Stimulated activated CD8-positive, alpha-beta memory T cell treated with anti-CD3 and anti-CD28 coated beads, Interleukin-15, amount 100 ng/mL, for 4 hours (primary cell): Measurements from ENCODE around the gene HIVEP2.
"Not testable (repeated sequence)": the region's sequence is repeated elsewhere in the genome, so short reads cannot be mapped to it uniquely, and the experiment has no call there.

Experiments
- DNase-seq, 2 donors: peaks; one replicate each; pipeline ENCODE4 v3.0.0-alpha.2; 2020; ENCODE audit warnings: low read depth in 2 of 2

The HIVEP2 gene, protein sequence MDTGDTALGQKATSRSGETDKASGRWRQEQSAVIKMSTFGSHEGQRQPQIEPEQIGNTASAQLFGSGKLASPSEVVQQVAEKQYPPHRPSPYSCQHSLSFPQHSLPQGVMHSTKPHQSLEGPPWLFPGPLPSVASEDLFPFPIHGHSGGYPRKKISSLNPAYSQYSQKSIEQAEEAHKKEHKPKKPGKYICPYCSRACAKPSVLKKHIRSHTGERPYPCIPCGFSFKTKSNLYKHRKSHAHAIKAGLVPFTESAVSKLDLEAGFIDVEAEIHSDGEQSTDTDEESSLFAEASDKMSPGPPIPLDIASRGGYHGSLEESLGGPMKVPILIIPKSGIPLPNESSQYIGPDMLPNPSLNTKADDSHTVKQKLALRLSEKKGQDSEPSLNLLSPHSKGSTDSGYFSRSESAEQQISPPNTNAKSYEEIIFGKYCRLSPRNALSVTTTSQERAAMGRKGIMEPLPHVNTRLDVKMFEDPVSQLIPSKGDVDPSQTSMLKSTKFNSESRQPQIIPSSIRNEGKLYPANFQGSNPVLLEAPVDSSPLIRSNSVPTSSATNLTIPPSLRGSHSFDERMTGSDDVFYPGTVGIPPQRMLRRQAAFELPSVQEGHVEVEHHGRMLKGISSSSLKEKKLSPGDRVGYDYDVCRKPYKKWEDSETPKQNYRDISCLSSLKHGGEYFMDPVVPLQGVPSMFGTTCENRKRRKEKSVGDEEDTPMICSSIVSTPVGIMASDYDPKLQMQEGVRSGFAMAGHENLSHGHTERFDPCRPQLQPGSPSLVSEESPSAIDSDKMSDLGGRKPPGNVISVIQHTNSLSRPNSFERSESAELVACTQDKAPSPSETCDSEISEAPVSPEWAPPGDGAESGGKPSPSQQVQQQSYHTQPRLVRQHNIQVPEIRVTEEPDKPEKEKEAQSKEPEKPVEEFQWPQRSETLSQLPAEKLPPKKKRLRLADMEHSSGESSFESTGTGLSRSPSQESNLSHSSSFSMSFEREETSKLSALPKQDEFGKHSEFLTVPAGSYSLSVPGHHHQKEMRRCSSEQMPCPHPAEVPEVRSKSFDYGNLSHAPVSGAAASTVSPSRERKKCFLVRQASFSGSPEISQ (N-terminal part only)

DNA sequence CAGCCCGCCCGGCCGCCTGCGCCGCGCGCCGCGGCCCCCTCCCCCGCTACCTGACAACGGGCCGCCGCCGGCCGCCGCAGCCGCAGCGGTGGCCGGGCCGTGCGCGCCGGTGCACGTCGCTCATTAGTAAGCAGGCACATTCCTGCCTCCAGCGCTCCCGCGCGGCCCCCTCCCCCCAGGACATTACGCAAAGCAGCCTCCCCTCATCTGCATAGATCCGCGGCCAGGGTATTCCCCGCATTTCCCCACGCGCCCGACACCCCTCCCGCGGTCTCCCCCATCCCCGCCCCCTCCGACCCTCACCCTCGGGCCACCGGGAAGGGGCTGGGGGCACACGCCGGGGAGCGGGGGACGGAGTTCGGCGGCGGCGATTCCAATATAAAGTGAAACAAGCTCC is at the start of gene HIVEP2:
HIVEP2 (minus strand) TSS at position 128 of the 397 bp plus-strand sequence. CDS start 170,438 bp downstream, outside the sequence.
- DNase-seq, result peak; percentile 83 to 84

- DNase-seq, result no peak
Observed at GRCh38 chr6:142993977-142994376, 49.0 kb upstream of the HIVEP2 start.

DNA sequence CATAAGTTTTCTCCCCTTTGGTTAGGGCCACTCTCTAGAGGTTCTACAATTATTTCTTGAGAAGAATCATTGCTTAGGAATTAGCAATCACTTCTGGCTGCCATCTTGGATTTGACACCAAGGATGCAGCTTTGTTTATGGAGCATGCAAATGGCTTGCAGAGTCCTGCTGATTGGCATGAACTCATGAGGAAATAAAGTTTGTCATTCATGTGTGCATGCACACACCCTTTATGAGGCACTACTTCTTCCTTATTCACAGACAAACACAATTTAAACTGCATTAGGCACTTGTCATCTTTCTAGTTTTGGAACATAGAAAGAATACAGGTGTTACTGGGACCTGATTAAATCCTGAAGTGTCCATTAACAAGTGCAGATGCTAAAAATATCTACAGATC is 42.5 kb upstream of the HIVEP2 start:
- DNase-seq, result no peak

DNA sequence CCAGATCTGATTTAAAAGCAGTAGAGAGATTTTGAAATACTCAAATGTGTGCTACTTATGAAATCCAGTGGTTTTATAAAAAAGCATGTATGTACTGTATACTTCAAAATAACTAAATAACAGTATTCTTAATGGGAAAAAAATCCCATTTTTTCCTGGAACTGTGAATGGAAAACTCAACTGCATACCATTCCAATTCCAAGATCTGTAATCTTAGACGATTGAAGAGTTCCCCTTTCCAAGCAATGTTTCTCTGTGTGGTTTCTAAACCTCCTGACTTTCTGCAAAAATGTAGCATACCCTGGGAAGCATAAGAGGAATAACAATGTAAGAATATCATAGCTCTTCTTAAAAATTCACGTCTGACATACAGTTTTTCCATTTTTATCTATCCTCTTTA is 40.3 kb upstream of the HIVEP2 start:
- no peak for DNase-seq

DNA sequence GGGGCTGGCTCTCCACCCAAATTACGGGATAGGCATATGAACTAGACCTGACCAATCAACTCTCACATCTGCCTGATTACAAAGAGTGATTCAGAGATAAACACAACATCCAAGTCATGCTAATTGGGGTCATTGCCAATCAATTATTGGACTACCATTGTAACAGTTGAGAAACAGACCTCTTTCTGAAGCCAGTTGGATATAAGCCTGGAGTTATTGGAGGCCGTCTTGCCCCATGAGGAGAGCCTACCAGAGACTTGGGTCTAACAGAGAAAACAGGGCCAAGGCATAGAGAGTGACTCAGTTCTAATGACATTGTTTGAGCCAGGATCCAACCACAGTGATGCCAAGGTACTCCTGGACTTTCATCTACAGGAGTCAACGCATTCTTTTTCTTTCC is 39.4 kb upstream of the HIVEP2 start:
- DNase-seq, result no peak

GRCh38 chr6:142975365-142975764 is 30.4 kb upstream of the HIVEP2 start:
- DNase-seq, result no peak

GRCh38 chr6:142970941-142971340 is 26.0 kb upstream of the HIVEP2 start:
- not testable (repeated sequence) for DNase-seq

DNA sequence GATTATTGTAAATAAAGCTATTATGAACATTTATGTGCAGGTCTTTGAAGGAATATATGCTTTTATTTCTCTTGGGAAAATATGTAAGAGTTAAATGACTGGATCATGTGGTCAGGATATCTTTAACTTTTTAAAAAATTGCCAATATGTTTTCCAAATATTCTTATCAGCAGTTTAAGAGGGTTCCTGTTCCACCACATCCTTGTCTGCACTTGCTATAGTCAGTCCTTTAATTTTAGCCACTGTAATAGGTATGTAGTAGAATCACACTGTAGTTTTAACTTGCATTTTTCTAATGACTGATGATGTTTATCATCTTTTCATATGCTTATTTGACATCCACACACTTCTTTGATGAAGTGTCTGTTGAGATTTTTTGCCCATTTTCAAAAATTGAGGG is 23.6 kb upstream of the HIVEP2 start:
- DNase-seq, result no peak

DNA sequence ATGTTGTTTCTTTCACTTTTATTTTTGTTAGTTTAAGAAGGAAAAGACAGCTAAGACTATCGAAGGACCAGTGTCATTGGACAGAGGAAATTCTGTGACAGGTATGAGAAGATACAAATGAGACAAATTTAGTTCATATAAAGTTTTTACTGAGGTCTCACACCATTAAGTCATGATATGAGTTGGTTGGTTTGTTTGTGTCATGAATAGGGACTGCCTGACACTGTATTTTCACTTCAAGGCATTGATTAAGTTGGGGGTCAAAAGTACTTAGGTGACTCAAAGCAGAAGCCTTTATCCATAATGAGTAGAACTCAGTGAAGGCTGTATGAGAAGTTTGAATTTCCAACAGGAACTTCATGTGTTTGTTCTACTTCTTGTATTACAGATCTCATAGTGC is 21.3 kb upstream of the HIVEP2 start:
- DNase-seq, result no peak

- no peak for DNase-seq
Observed at GRCh38 chr6:142965164-142965563, 20.2 kb upstream of the HIVEP2 start.

DNA sequence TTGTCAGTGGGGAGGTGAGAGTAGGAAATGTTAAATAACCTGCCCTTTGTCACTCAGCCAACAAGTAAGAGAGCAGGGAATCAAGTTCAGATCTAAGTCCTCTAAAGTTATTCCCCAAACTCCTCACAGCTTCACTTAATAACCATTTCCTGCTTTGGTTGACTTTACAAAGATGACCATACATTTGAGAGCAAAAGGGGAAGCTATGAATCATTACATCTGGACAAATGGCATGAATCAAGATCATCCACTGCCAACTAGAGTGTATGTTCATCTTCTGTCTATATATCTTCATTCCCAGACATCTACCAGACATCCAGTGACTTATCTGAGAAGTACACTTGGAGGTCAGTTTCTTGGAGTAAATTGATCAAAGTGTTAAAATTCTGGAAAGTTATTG is 15.1 kb upstream of the HIVEP2 start:
- DNase-seq, result no peak

- no peak for DNase-seq
Observed at GRCh38 chr6:142958343-142958742, 13.4 kb upstream of the HIVEP2 start.

- DNase-seq, result no peak
Observed at GRCh38 chr6:142956726-142957125, 11.8 kb upstream of the HIVEP2 start.

- DNase-seq, result no peak
Observed at GRCh38 chr6:142954844-142955243, 9.9 kb upstream of the HIVEP2 start.

GRCh38 chr6:142953373-142954273 is 8.6 kb upstream of the HIVEP2 start:
- no peak for DNase-seq

- DNase-seq, result no peak
Observed at GRCh38 chr6:142952614-142953013, 7.6 kb upstream of the HIVEP2 start.

DNA sequence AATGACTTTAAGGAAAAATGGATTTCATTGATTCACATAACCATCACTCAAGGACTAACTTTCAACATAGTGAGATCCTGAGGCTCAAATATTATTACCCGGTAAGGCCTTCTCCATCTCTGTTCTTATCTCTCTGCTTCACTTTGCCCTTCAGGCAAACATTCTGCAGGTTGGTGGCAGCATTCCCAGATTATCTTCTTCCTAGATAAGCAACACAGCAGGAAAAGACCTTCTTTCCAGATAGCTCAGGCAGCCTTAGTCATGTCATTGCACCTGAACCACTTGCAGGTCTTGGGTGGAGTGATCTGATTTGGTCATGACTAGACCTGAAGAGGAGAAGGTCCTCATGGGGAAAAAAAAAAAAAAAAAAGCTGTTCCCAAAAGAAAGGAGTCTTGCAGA is 5.3 kb upstream of the HIVEP2 start:
- DNase-seq, result no peak

DNA sequence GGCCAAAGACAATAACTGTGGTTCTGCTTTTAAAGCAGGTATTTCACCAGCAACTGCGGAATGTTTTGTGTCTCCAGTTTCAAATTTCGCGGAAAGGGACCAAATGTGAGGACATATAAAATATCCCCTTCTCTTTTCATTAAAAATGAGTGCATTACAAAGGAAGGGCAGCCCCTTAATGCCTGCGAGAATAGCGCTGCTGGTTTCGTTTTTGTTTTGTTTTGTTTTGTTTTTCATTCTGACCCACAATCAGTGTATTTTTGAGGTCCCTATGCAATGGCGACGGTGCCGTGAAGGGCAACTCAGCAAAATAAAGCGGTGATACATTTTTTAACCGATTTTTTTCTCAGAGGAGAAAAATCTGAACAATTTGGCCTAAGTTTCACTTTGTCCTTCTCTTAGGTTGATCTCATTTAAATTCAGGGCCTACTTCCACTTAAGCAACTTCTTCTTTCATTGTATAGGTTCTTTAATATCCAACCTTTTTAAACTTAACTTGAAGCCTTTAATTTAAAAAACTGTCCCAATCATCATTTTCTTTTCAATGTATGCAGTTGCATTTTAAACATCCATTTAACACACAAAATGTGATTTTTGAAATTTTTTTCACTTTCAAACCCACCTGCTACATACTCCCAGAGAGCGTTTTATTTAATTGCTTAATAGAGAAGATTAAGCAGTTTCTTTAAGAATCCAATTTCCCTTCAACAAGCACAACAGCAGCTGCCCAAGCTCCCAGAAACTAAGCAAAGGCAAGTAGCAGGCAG is 2.9 kb upstream of the HIVEP2 start:
- no peak for DNase-seq

GRCh38 chr6:142946924-142947713 is 2.1 kb upstream of the HIVEP2 start:
- peak; percentile 57 to 71 for DNase-seq
